Upper lobe of right lung (tissue), 1 donor: Measurements from ENCODE around the gene CHPF. TPM values are rescaled to one million over a fixed set of nuclear protein-coding genes. Genes with fewer than 3 reads are reported as not detected.

Experiments used
- ATAC-seq: fragments of 200-7000 bp; cut with Tn5 transposase; one replicate; pipeline ENCODE4 v1.9.1; 2020; ENCODE audit warnings: mild to moderate bottlenecking, moderate library complexity
- DNase-seq: peaks from one replicate; pipeline ENCODE4 v3.0.0-alpha.2; 2020
- H3K27ac ChIP-seq: fragments of 200-600 bp; one replicate; pipeline ENCODE4 v1.8.0; 2022
- H3K27me3 ChIP-seq: fragments of 200-600 bp; one replicate; pipeline ENCODE4 v1.8.0; 2022; ENCODE audit warnings: mild to moderate bottlenecking
- H3K36me3 ChIP-seq: fragments of 200-600 bp; one replicate; pipeline ENCODE4 v1.8.0; 2022
- H3K4me1 ChIP-seq: fragments of 200-600 bp; one replicate; pipeline ENCODE4 v1.8.0; 2022
- H3K4me3 ChIP-seq: fragments of 200-600 bp; one replicate; pipeline ENCODE4 v1.8.0; 2022; ENCODE audit warnings: mild to moderate bottlenecking
- H3K9me3 ChIP-seq: fragments of 200-600 bp; one replicate; pipeline ENCODE4 v1.8.0; 2022
- CTCF ChIP-seq: fragments of 200-600 bp; IDR thresholded peaks from one replicate; pipeline ENCODE4 v1.8.0; 2022; ENCODE audit warnings: antibody characterized with exemption
- intact Hi-C: fragments of 100-400 bp; cut with DNase I; formaldehyde crosslinking; loops from one replicate; pipeline ENCODE4 v1.11.0; 2022
- total RNA-seq: library from RNA; stranded (reverse); fragmentation: NEBNext Ultra II Directional; extraction: Animal tissue kit (Norgen Biotek cat#: 25700); gene quantifications from one replicate; pipeline ENCODE4 v1.2.1, GENCODE V29; 2021
- donor health status: DM: no; HTN: yes; CAD: no; lungs with severe emphysema.

Gene CHPF
- total RNA-seq, 1 donor from 2014 or later = 45.3 TPM

- no peak for TF ChIP-seq CTCF
- intact Hi-C loops = loop anchor here (10.0 kb wide), 1 partner anchor 123 kb away; no protein-coding TSS in a partner anchor
- no peak overlapping the region for H3K27ac ChIP-seq
- no peaks in the 10 kb centered on the region for H3K36me3 ChIP-seq
- peaks cover 8% of the 10 kb centered on the region for H3K4me1 ChIP-seq
- ATAC-seq (no peak), DNase-seq (no peak)
- no peaks in the 10 kb centered on the region for H3K9me3 ChIP-seq
- H3K4me3 ChIP-seq = no peak overlapping the region
- peaks cover 82% of the 10 kb centered on the region for H3K27me3 ChIP-seq
These were observed 16.1 kb downstream of the CHPF start for GRCh38 chr2:219527472-219527871.

GRCh38 chr2:219527076-219527394 lies 16.6 kb downstream of the CHPF start:
- no peaks in the 10 kb centered on the region for H3K9me3 ChIP-seq
- ATAC-seq (peak; percentile 46), DNase-seq (no peak)
- H3K4me1 ChIP-seq = peaks cover 10% of the 10 kb centered on the region
- intact Hi-C loops = loop anchor here (10.0 kb wide), 1 partner anchor 122 kb away; no protein-coding TSS in a partner anchor
- H3K27me3 ChIP-seq = peaks cover 82% of the 10 kb centered on the region
- H3K27ac ChIP-seq = no peak overlapping the region
- no peak overlapping the region for H3K4me3 ChIP-seq
- no peaks in the 10 kb centered on the region for H3K36me3 ChIP-seq
- no peak for TF ChIP-seq CTCF

GRCh38 chr2:219526320-219527075 lies 17.1 kb downstream of the CHPF start:
- Histone ChIP-seq H3K27me3 (peaks cover 83% of the 10 kb centered on the region), H3K4me3 (no peak overlapping the region), H3K36me3 (no peaks in the 10 kb centered on the region), H3K4me1 (peaks cover 10% of the 10 kb centered on the region), H3K27ac (no peak overlapping the region), H3K9me3 (no peaks in the 10 kb centered on the region)
- intact Hi-C loops = loop anchor here (10.0 kb wide), 1 partner anchor 122 kb away; no protein-coding TSS in a partner anchor
- no peak for TF ChIP-seq CTCF
- DNase-seq (no peak), ATAC-seq (no peak)

- intact Hi-C loops = loop anchor here (10.0 kb wide), 1 partner anchor 121 kb away; no protein-coding TSS in a partner anchor
- H3K27ac ChIP-seq = no peak overlapping the region
These were observed 17.9 kb downstream of the CHPF start for GRCh38 chr2:219525533-219526232.

GRCh38 chr2:219524817-219525216 lies 18.8 kb downstream of the CHPF start:
- Histone ChIP-seq H3K27me3 (peaks cover 96% of the 10 kb centered on the region), H3K9me3 (no peaks in the 10 kb centered on the region), H3K36me3 (no peaks in the 10 kb centered on the region), H3K4me1 (peaks cover 10% of the 10 kb centered on the region), H3K4me3 (no peak overlapping the region), H3K27ac (no peak overlapping the region)
- no peak for DNase-seq
- no peak for TF ChIP-seq CTCF
- intact Hi-C loops = loop anchor here (10.0 kb wide), 1 partner anchor 120 kb away; no protein-coding TSS in a partner anchor
- ATAC-seq = no peak

More at GRCh38 chr2:219525533-219526232, 17.9 kb downstream of the CHPF start:
- Histone ChIP-seq H3K4me1 (peaks cover 10% of the 10 kb centered on the region), H3K4me3 (no peak overlapping the region), H3K9me3 (no peaks in the 10 kb centered on the region), H3K36me3 (no peaks in the 10 kb centered on the region), H3K27me3 (peaks cover 91% of the 10 kb centered on the region)
- no peak for DNase-seq
- TF ChIP-seq CTCF = no peak
- ATAC-seq = no peak
